ENCODE measurements around the gene MPZL1.
"Not testable (repeated sequence)": the region's sequence is repeated elsewhere in the genome, so short reads cannot be mapped to it uniquely, and the experiment has no call there.

MPZL1 gene

DNA sequence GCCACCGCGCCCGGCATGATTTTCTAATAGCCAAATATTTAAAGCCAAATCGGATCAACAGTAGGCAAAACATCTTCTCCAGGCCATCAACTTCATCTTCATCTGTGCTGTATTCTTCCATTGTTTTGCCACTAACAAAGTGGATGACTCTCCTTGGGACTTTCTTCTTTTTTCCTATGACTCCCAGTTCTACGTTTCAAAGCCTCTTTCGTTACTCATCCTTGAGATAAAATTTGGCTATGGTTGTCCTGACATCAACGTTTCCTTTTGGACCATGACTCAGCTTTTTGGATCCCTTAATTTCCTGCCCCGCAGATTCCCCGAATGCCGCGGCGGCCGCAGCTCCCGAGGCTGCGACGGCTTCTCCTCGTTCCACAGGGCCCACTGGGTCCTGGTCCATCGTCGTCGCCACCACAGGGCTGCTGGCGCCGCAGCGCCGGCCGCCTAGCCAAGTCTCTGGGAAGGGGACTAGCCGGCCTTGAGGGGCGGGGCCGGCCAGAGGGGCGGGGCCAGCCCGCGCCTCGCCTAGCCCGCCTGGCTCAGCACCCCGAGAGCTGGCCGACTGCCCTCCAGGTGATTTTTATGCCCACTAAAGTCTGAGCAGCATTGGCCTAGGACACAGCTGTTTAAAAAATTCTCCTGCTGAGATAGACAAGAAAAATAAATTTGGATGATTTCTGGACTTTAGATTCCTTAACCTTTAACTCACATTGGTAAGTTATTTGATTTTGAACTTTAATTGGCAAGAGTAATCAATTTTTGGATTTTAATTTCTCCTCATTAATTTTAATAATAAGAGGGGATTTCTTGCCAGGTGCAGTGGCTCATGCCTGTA, 98.3 kb downstream of the MPZL1 start:
- DNase-seq, result no peak

DNA sequence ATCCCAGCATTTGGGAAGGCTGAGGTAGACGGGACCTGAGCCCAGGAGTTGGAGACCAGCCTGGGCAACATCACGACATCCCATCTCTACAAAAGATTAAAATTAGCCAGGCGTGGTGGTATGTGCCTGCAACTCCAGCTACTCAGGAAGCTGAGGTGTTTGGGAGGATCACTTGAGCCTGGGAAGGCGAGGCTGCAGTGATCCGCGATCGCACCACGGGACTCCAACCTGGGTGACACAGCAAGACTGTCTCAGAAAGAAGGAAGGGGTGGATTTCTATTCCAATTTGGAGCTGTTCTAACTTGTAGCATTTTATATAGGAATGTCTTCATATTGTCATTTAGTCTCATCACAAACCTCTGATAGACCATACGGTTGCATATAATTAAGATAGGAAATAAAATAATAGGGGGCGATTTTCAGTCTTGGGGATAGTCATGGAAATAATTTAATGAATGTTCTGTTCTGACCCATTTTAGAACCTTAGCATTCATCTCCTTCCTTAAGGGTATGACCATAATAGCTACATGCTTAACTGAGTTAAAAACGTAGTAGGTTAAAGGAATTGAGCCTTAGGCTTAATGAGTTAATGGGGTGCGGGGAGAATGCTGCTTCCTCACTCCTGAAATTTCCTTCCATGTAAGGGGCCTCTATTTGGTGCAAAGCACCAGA, 99.0 kb downstream of the MPZL1 start:
- DNase-seq, result no peak

DNA sequence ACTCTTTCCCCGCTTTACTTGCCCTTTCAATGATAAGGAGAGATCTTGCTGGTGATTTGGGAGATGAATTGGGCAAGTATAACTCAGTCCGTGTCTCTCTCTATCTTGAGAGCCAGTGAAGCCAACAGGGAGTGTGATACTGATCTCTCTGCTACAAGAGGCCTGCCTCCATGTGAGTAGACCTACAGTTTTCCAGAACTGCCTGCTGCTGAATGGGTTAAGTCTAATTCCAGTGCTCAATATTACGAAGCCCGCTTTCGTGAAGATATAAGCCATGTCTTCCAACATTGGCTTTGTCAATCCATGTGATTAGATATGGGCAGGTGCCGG, 99.5 kb downstream of the MPZL1 start:
- DNase-seq, result no peak

DNA sequence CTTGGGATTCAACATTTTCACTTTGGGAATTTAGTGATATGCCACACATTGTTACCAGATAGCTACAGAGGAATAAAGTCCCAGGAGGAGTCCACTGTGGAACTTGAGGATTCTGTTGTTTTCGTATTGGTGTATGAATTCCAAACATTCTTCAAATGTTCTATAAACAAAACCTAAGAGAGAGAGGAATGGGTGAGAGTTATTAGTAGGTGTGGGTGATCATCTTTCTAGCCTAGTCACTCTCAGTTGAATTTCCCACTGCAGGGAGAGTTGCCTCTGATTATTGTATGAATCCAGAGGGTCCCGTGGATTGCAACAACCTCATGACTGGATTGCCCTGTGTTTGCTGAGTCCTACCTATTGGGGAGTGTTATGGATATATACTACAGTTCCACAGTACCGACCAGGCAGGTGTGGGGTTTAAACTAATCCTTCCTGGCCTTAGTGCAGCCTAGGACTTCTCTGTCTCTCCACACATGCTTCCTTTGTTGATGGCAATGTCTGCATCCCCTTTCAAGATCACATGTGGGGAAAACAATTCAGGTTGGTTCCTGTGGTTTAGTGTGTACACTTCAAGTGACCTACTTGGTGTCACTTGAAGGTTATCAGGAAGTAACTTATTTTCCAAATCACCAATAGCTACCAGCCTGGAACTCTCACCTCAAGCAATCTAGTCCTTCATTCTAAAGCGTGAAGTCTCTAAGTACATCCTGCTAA, 100.3 kb downstream of the MPZL1 start:
- no peak for DNase-seq

DNA sequence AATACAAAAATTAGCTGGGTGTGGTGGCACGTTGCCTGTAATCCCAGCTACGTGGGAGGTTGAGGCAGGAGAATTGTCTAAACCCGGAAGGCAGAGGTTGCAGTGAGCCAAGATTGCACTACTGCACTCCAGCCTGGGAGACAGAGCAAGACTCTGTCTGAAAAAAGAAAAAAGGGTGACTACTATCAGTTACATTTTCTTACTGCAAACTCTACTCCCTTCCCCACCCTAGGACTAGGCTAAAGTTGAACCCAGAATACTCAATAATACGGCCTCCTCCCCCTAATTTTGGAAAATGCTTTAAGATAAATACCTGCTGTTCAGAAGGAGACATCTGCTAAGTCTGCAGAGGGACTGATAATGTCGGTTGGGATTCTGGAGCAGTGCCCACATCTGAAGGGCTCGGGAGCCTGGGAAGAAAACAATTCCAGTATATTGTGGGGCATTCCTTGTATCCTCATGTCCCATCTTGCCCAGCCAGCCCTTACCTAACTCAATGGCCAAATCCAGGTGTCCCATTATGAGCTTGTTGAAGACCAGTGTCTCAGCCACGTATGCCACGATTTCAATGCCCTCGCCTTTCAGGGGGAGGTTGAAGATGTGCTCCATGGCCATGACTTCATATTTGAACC, 102.5 kb downstream of the MPZL1 start:
- no peak for DNase-seq

DNA sequence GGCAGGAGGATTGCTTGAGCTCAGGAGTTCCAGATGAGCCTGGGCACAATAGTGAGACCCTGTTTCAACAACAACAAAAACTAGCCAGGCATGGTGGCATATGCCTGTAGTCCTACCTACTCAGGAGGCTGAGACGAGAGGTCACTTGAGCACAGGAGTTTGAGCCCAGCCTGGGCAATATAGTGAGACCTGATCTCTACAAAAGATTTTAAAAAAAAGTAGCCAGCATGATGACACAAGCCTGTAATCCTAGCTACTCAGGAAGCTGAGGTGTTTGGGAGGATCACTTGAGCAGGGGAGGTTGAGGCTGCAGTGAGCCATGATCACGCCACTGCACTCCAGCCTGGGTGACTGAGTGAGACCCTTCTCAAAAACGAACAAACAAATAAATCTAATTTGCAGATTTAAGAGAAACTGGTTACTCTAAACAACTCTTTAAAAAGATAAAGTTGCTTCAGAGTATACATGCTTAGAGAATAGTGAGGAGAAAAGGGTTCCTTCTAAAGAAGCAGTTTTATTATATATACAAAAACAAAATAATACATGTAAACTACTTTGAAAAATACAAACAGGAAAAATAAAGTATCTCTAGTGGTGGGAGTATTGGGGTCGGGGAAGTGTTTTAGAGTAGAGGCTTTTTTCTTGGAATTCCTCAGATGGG, 103.8 kb downstream of the MPZL1 start:
- no peak for DNase-seq

DNA sequence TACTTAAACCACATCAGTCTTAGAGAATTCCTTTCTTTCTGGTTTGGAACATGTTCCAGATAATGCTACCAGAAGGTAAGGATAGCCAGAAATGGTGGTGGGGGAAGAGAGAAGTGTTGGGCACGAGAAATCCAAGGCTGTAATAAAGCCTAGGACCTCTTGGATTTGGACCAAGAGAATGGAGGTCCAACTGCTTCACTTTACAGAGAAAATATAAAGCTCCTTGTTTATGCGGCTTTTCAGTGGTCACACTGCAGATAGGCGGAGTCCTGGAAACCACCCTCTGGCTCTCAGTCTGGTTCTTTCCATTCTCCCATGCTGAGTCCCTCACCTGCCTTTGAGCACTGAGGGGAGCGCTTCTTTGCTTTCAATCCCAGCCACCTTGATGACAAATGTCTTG, 104.3 kb downstream of the MPZL1 start:
- no peak for DNase-seq

DNA sequence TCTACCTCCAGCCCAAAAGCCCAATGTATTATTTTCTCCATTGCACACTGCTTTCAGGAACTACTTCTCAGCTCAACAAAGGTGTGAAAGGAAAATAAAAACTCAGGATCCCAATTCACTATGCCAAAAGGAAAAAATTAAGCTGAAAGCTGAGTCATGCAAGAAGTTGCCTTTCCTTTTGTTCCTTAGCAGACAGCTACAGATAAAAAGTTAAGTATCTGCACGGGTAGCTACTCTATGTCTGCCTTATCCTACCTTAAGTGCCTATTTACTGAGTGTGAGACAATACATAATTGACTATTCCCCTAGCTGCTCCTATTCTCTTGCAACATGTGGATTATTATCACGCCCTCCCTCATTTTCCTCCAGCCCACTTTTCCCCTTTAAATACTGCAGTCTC, 108.1 kb downstream of the MPZL1 start:
- no peak for DNase-seq

DNA sequence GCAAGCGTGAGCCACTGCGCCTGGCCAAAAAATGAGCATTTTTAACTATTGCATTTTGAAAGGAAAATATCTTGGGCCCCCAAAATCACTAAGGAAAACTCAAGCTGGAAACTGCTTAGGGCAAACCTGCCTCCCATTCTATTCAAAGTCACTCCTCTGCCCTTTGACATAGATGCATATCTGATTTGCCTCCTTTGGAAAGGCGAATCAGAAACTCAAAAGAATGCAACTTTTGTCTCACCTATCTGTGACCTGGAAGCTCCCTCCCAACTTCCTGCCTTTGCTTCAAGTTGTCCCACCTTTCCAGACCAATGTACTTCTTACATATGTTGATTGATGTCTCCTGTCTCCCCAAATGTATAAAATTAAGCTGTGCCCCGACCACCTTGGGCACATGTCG, 108.9 kb downstream of the MPZL1 start:
- not testable (repeated sequence) for DNase-seq

DNA sequence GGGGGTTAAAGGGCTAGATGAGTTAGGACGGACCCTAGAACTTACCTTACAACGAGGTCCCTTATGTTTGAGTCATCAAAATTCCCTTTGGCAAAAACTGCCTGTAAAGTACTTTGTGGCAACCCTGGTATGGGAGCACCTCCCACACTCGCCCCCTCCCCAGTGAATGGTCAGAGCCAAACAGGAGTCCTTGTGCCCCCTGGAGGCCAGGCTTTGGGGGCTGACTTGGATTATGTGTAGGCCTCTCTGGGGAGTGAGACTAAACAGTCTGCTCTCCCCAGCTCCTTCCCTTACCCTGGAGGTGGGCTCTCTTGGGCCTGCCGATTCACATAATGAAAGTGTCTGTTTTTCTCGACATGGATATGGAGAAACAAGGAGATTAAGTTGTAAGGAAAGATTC, 110.9 kb downstream of the MPZL1 start:
- no peak for DNase-seq

DNA sequence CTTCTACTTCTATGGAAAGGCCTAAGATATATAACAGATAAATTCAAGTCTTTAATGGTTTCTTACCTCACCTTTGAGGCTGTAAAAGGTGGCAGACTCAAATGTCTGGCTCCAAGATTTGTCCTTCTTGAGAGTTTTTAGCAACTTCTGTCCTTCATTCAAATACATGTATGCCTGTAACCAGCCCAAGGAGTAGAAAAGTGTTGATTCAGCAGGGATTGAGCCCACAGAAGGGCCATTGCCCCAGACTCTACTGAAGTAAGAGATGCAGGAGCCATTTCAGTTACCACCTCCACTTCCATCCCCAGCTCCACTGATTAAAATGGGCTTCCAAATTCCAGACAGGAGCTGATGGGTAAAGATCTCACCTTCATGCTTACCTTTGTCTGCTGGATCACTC, 112.1 kb downstream of the MPZL1 start:
- no peak for DNase-seq

DNA sequence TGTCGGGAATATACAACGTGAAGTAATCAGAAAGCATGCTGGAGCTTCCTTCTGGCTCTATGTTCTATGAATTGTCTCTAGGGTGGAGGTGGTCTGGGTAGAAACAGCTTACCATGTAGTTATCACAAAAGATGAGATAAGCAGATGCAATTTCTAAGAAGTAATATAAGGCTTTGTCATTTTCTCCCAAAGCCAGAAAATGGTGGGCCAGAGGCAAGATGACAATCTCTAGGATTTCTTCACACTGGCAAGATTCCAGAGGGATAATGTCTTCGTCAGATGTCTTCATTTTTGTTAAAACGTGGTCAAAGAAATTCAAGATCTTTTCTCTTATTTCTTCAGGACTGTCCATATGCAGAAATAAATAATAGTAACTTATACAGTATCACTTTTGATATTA, 114.4 kb downstream of the MPZL1 start:
- DNase-seq, result no peak

DNA sequence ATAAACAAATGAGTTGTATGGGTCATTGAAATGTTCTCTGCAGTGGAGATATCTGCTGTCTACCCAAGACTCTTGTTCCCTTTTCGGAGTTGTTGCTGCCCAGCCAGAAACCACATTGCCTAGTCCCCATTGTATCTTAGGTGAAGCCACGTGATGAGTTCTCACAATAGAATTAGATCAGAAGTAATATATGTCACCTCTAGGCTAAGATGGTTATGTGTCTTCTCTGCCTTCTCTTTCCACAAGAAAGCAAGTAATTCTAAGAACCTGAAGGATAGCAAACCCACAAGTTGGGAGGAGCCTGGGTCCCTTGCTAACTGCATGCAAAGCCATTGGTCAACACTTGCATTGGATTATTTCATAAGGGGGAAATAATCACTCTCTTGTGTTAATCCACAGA, 115.5 kb downstream of the MPZL1 start:
- DNase-seq, result no peak

DNA sequence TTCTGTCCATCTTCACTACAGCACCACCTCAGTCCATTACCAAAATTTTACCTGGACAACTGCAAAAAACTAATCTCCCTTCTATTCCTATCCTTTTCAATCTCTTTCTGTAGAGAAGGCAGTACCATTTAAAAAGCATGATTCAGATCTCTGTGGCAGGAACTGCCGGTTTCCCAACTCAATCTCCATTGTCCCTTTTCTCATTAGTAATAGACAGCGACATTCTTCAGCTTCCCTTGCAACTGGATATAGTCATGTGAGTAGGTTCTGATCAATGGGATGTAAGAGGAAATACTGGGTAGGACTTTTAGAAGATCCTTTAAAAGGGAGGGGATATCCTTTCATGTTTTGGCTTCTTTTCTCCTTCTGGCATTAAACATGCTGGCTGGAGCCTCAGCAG, 117.2 kb downstream of the MPZL1 start:
- no peak for DNase-seq
